GM23338 (cell line): Measurements from ENCODE around the gene RPS21. TPM values are rescaled to one million over a fixed set of nuclear protein-coding genes. Genes with fewer than 3 reads are reported as not detected.

Experiments used
- CREB1 ChIP-seq: fragments of 250-450 bp; sonication (Bioruptor Pico); IDR thresholded peaks from 2 replicates; pipeline ENCODE4 v1.5.0; 2020; ENCODE audit warnings: low read depth, mild to moderate bottlenecking, moderate library complexity
- CTCF ChIP-seq, 2 experiments: fragments of 200-600 bp in 1 of 2; sonication (generic) in 1 of 2; conservative IDR thresholded peaks; 2 replicates each; pipeline versions ENCODE4 v1.5.1 to v1.6.1; 2016 to 2017; ENCODE audit warnings: antibody characterized with exemption in 2 of 2, low read depth in 2 of 2, mild to moderate bottlenecking in 2 of 2, moderate library complexity in 1 of 2
- JUNB ChIP-seq: IDR thresholded peaks from one replicate; pipeline ENCODE4 v1.6.1; 2016; ENCODE audit warnings: antibody characterized with exemption; ENCODE audit not compliant: unreplicated experiment
- NANOG ChIP-seq: IDR thresholded peaks from 2 replicates; pipeline ENCODE4 v1.6.1; 2016; ENCODE audit warnings: antibody characterized with exemption, borderline replicate concordance
- POLR2AphosphoS5 ChIP-seq: IDR thresholded peaks from 2 replicates; pipeline ENCODE4 v1.6.1; 2016; ENCODE audit warnings: antibody characterized with exemption, low read depth
- REST ChIP-seq: IDR thresholded peaks from one replicate; pipeline ENCODE4 v1.6.1; 2018; ENCODE audit warnings: antibody characterized with exemption; ENCODE audit not compliant: unreplicated experiment
- ZNF114 ChIP-seq: fragments of 250-450 bp; sonication (Bioruptor Pico); IDR thresholded peaks from 2 replicates; pipeline ENCODE4 v1.5.0; 2020; ENCODE audit warnings: mild to moderate bottlenecking, moderate library complexity
- polyA plus RNA-seq: library from polyadenylated mRNA; unstranded; fragments of >200 nt; fragmentation: Nextera tagmentation; extraction: Ambion mirVana; gene quantifications from 2 replicates; pipeline ENCODE4 v1.2.1, GENCODE V29; 2016
- total RNA-seq: library from RNA; depleted of rRNA; stranded (reverse); fragments of >200 nt; shearing (Covaris generic); gene quantifications from 2 replicates; pipeline ENCODE4 v1.2.3, GENCODE V29; 2014
- TF ChIP-seq, protein P1 (sequence below): fragments of 250-450 bp; sonication (Bioruptor Pico); IDR thresholded peaks from 2 replicates; pipeline ENCODE4 v1.5.0; 2020; ENCODE audit warnings: mild to moderate bottlenecking, moderate library complexity
- TF ChIP-seq, protein P2 (sequence below): IDR thresholded peaks from 2 replicates; pipeline ENCODE4 v1.6.1; 2016; ENCODE audit warnings: antibody characterized with exemption

RPS21 gene
- total and polyA plus RNA-seq, 2 experiments from 2014 or later = 759 to 2,298 TPM

DNA sequence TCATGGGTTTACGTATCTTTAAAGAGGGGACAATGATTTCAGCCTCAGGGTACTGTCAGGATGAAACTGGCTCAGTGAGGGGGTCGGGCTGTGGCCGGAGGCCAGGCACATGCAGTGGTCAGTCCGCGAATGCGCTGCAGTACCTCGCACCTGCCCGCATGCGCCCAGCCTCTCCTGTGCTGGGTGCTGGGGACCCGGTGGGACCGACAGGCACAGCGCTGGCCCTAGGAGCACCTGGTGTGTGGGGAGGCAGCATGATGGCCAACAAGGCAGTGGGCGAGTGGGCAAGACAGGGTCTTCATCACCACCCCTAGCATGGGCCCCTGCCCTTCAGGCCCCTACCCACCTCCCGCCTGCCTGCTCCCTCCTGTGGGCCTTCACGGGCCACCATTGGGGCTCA lies 21.2 kb downstream of the RPS21 start (continued):
- TF ChIP-seq, protein P1, sequence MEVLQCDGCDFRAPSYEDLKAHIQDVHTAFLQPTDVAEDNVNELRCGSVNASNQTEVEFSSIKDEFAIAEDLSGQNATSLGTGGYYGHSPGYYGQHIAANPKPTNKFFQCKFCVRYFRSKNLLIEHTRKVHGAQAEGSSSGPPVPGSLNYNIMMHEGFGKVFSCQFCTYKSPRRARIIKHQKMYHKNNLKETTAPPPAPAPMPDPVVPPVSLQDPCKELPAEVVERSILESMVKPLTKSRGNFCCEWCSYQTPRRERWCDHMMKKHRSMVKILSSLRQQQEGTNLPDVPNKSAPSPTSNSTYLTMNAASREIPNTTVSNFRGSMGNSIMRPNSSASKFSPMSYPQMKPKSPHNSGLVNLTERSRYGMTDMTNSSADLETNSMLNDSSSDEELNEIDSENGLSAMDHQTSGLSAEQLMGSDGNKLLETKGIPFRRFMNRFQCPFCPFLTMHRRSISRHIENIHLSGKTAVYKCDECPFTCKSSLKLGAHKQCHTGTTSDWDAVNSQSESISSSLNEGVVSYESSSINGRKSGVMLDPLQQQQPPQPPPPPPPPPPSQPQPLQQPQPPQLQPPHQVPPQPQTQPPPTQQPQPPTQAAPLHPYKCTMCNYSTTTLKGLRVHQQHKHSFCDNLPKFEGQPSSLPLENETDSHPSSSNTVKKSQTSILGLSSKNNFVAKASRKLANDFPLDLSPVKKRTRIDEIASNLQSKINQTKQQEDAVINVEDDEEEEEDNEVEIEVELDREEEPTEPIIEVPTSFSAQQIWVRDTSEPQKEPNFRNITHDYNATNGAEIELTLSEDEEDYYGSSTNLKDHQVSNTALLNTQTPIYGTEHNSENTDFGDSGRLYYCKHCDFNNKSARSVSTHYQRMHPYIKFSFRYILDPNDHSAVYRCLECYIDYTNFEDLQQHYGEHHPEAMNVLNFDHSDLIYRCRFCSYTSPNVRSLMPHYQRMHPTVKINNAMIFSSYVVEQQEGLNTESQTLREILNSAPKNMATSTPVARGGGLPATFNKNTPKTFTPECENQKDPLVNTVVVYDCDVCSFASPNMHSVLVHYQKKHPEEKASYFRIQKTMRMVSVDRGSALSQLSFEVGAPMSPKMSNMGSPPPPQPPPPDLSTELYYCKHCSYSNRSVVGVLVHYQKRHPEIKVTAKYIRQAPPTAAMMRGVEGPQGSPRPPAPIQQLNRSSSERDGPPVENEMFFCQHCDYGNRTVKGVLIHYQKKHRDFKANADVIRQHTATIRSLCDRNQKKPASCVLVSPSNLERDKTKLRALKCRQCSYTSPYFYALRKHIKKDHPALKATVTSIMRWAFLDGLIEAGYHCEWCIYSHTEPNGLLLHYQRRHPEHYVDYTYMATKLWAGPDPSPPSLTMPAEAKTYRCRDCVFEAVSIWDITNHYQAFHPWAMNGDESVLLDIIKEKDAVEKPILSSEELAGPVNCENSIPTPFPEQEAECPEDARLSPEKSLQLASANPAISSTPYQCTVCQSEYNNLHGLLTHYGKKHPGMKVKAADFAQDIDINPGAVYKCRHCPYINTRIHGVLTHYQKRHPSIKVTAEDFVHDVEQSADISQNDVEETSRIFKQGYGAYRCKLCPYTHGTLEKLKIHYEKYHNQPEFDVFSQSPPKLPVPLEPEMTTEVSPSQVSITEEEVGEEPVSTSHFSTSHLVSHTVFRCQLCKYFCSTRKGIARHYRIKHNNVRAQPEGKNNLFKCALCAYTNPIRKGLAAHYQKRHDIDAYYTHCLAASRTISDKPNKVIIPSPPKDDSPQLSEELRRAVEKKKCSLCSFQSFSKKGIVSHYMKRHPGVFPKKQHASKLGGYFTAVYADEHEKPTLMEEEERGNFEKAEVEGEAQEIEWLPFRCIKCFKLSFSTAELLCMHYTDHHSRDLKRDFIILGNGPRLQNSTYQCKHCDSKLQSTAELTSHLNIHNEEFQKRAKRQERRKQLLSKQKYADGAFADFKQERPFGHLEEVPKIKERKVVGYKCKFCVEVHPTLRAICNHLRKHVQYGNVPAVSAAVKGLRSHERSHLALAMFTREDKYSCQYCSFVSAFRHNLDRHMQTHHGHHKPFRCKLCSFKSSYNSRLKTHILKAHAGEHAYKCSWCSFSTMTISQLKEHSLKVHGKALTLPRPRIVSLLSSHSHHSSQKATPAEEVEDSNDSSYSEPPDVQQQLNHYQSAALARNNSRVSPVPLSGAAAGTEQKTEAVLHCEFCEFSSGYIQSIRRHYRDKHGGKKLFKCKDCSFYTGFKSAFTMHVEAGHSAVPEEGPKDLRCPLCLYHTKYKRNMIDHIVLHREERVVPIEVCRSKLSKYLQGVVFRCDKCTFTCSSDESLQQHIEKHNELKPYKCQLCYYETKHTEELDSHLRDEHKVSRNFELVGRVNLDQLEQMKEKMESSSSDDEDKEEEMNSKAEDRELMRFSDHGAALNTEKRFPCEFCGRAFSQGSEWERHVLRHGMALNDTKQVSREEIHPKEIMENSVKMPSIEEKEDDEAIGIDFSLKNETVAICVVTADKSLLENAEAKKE (CRISPR knock-in tag) = no peak
- TF ChIP-seq NANOG = no peak
- no peak for TF ChIP-seq ZNF114 (CRISPR knock-in tag)
- TF ChIP-seq, protein P2, sequence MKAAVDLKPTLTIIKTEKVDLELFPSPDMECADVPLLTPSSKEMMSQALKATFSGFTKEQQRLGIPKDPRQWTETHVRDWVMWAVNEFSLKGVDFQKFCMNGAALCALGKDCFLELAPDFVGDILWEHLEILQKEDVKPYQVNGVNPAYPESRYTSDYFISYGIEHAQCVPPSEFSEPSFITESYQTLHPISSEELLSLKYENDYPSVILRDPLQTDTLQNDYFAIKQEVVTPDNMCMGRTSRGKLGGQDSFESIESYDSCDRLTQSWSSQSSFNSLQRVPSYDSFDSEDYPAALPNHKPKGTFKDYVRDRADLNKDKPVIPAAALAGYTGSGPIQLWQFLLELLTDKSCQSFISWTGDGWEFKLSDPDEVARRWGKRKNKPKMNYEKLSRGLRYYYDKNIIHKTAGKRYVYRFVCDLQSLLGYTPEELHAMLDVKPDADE = no peak
- TF ChIP-seq POLR2AphosphoS5 = no peak
- TF ChIP-seq JUNB = no peak
- no peak for TF ChIP-seq CREB1 (CRISPR knock-in tag)
- no peak for TF ChIP-seq CTCF (conservative IDR thresholded peaks at IDR 0.05; ENCODE audit: low read depth in 2 of 2)
- TF ChIP-seq REST = no peak
